IMR-90 (cell line): ENCODE measurements around the gene ZC3H14. TPM values are rescaled to one million over a fixed set of nuclear protein-coding genes. Genes with fewer than 3 reads are reported as not detected.

Experiments used
- microRNA-seq, 2 experiments: library from miRNA; stranded (forward) in 1 of 2; unstranded in 1 of 2; fragments of 10-50 nt in 1 of 2; fragments of <30 nt in 1 of 2; gene quantifications in 1 of 2; microRNA quantifications in 1 of 2; one replicate each; pipeline versions ENCODE3 to v1.1.0; 2013 to 2020; ENCODE audit not compliant: insufficient read depth in 1 of 2, insufficient read length in 1 of 2, unreplicated experiment in 1 of 2
- polyA plus RNA-seq, 3 experiments: library from polyadenylated mRNA; depleted of rRNA; stranded (reverse); fragments of >200 nt; gene quantifications; 2 replicates each; pipeline ENCODE4 v1.2.3, GENCODE V29; 2012; ENCODE audit warnings: low replicate concordance in 1 of 3
- small RNA-seq, 5 experiments: library from RNA; depleted of rRNA; stranded (forward); fragments of <200 nt; gene quantifications; one replicate each; pipeline ENCODE3, GENCODE V24; 2012
- total RNA-seq: library from RNA; depleted of rRNA; stranded (reverse); fragments of >200 nt; gene quantifications from 2 replicates; pipeline ENCODE4 v1.2.3, GENCODE V29; 2012; rRNA removed

ZC3H14 gene
- total and polyA plus RNA-seq, 2 of the 4 experiments (the other 2 are of a cell fraction), result 72.5 to 111 TPM

Small RNA genes lying within 50 kb of the gene (microRNA-seq; reads per million reads assigned to microRNA genes)
- gene RNU4-22P (ENCODE audit: insufficient read depth, insufficient read length), result not detected

Small RNA genes lying within 50 kb of the gene (small RNA-seq; reads per million reads assigned to genes)
- 0 reads per million in 5 experiments for gene RNU4-22P

Other genes with a start within 250 kb of the ZC3H14 start
- not detected in 2 replicates for gene KCNK10, start 239.8 kb upstream of the ZC3H14 start, total RNA-seq
- not detected in 2 replicates for gene KCNK10, start 239.8 kb upstream of the ZC3H14 start, polyA plus RNA-seq (2012; rRNA removed)
- gene SPATA7, start 177.4 kb upstream of the ZC3H14 start, total RNA-seq, result 10.0 and 12.8 TPM in 2 replicates
- gene SPATA7, start 177.4 kb upstream of the ZC3H14 start, polyA plus RNA-seq (2012; rRNA removed), result 5.4 and 6.6 TPM in 2 replicates
- gene PTPN21, start 8.0 kb upstream of the ZC3H14 start, total RNA-seq, result 10.4 and 11.4 TPM in 2 replicates
- 10.1 and 10.7 TPM in 2 replicates for gene PTPN21, start 8.0 kb upstream of the ZC3H14 start, polyA plus RNA-seq (2012; rRNA removed)
- gene EML5, start 229.9 kb downstream of the ZC3H14 start, total RNA-seq, result 22.2 and 34.7 TPM in 2 replicates
- gene EML5, start 229.9 kb downstream of the ZC3H14 start, polyA plus RNA-seq (2012; rRNA removed), result 5.7 and 8.1 TPM in 2 replicates